Measurements from ENCODE around the gene MSI1. TPM values are rescaled to one million over a fixed set of nuclear protein-coding genes. Genes with fewer than 3 reads are reported as not detected.

The MSI1 gene
- total and polyA plus RNA-seq, 2 of the 13 experiments (the other 11 are each of a cell fraction or from before 2014, with no cell fraction given) = 0.09 to 0.46 TPM

DNA sequence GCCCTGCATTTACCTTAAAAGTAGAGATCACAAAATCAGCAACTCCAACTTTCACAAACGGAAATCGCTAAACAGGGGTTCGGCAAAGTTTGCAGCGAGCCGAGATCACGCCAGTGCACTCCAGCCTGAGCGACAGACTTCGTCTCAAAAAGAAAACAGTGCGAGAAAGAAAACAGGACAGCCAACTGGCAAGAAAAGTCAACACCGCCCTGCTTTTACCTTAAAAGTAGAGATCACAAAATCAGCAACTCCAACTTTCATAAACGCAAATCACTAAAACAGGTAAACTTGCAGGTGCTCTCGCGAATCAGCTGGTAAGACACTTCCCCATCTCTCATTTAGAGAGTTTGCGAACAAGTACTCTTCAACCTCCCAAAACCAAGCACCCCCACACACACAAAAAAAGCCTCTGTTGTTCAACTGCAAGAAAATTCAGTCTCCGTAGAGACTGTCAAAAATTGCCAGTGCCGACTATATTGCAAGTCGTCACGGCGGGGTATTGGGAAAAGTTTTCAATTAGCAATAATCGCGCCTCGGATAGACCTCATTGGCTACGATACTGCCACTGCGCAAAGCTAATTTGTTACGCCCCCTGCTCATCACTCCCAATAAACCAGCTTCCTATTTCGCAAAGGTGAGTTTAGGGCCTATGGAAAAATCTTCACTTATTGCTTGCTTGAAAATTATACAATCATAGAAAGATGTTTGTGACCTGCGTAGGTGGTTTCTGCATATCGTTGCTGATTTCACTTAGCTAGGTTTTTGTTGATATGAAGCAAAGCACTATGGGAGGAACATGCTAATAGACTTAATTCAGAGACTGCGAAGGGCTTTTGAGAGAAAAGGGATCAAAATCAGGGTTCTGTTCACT lies 76.1 kb downstream of the MSI1 start, which contains the start of gene RNU4-1 (continued):
- TF ChIP-seq BORCS8-MEF2B (CRISPR knock-in tag; IDR thresholded peaks at IDR 0.05) (0 out of 2 replicates have a peak, but pooled peaks have one; percentile 59), ZNF605 (CRISPR knock-in tag; IDR thresholded peaks at IDR 0.05) (no peak), TBX3 (IDR thresholded peaks at IDR 0.05; ENCODE audit: borderline replicate concordance) (peak; percentile 47; the same call in 1 of the 2 replicates), MAX (IDR thresholded peaks at IDR 0.05) (peak; percentile 64), PLSCR1 (CRISPR knock-in tag; IDR thresholded peaks at IDR 0.05; ENCODE audit: borderline replicate concordance) (no peak), PPARG (CRISPR knock-in tag; conservative IDR thresholded peaks at IDR 0.05) (peak; percentile 49; the same call in 1 of the 2 replicates), SALL1 (CRISPR knock-in tag; IDR thresholded peaks at IDR 0.05) (peak; percentile 64), CEBPZ (IDR thresholded peaks at IDR 0.05; ENCODE audit: low read length) (no peak), KLF16 (CRISPR knock-in tag; IDR thresholded peaks at IDR 0.05) (peak in 1 of 2 experiments; percentile 88; a peak in 2 of 4 replicates), FOXJ3 (CRISPR knock-in tag; IDR thresholded peaks at IDR 0.05; ENCODE audit: borderline replicate concordance) (peak; percentile 36; the same call in 1 of the 2 replicates), NCOA5 (CRISPR knock-in tag; IDR thresholded peaks at IDR 0.05) (no peak; the same call in 1 of the 2 replicates), GMEB2 (CRISPR knock-in tag; IDR thresholded peaks at IDR 0.05; ENCODE audit: low read depth) (no peak), SMARCE1 (IDR thresholded peaks at IDR 0.05; ENCODE audit: borderline replicate concordance) (no peak), ZNF598 (CRISPR knock-in tag; IDR thresholded peaks at IDR 0.05; ENCODE audit: borderline replicate concordance) (no peak)
- TF ChIP-seq, protein P1, sequence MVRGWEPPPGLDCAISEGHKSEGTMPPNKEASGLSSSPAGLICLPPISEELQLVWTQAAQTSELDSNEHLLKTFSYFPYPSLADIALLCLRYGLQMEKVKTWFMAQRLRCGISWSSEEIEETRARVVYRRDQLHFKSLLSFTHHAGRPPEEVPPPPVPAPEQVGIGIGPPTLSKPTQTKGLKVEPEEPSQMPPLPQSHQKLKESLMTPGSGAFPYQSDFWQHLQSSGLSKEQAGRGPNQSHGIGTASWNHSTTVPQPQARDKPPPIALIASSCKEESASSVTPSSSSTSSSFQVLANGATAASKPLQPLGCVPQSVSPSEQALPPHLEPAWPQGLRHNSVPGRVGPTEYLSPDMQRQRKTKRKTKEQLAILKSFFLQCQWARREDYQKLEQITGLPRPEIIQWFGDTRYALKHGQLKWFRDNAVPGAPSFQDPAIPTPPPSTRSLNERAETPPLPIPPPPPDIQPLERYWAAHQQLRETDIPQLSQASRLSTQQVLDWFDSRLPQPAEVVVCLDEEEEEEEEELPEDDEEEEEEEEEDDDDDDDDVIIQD (CRISPR knock-in tag; IDR thresholded peaks at IDR 0.05; ENCODE audit: low read depth) = peak; percentile 27; the same call in 1 of the 2 replicates
